Measurements from ENCODE around the gene NAT16.
A peak's percentile ranks its signal among the peaks of the same experiment; 100 is the strongest.

Gene NAT16

DNA sequence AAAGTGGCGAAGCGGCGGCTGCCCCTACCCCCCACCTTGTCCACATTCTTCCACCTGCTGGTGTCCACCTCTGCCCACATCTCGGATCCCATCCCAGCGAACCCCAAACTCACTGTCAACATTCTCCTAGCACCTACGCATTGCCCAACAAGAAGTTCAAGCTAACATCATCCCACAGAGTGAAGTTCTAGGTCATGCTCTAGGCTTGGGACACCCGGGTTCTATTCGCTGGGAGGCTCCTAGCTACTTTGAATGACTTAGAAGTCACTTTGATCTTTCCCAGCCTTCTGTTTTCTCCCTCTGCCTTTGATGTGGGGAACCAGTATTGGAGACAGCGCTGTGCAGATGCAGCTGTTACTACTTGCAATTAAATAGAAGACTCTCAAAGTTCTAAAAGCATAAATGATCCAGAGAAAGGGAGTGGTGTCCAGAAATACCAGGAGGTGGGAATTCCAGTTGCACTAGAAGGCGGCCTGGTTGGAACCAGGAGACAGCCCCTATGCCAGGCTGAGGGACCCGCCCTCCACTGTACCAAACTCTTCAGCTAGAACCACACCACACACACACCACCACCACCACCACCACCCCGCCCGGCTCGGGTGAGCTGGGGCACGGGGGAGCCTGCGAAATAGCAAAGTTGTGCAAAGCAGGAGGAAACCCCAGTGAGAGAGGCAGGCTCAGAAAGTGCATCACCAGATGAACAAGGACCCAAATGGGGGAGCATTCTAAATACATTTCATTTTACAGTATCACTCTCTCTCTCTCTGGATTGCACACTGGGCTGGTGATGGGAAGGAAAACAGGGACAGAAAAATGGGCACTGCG, 9.3 kb downstream of the NAT16 start:
- DNase-seq, result no peak

GRCh38 chr7:101169838-101170551, 10.1 kb downstream of the NAT16 start:
- peak; percentile 19 to 47 for DNase-seq

DNA sequence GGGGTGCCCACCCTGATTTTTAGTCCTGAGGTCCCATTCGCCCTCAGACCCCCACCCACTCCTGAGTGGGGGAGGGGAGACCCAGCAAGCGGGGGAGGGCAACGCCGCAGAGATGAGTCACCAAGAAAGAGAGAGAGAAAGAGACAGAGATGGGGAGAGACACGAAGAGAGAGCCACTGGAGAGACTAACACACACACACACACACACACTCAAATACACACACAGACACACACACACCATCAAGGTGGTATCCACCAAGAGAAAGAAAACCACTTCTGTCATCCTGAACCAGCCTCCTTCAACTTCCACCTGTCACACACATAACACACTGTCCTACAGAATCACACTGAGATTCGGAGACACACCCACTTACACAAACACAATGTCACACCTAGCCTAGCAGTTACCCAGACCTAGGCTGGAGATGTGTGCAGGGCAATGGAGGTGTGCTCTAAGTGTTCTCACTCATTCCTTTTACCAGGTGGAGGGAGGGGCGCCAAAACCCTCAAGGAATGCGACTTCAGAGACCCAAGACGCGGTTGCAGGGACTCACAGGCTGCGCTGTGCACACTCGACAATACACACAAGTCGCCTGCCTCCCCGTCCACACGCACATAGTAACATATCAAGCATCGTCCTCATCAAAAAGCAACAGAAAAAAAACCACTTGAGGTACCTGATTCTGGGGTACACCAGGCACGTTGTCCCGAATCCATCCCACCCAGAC, 10.8 kb downstream of the NAT16 start:
- no peak for DNase-seq

DNA sequence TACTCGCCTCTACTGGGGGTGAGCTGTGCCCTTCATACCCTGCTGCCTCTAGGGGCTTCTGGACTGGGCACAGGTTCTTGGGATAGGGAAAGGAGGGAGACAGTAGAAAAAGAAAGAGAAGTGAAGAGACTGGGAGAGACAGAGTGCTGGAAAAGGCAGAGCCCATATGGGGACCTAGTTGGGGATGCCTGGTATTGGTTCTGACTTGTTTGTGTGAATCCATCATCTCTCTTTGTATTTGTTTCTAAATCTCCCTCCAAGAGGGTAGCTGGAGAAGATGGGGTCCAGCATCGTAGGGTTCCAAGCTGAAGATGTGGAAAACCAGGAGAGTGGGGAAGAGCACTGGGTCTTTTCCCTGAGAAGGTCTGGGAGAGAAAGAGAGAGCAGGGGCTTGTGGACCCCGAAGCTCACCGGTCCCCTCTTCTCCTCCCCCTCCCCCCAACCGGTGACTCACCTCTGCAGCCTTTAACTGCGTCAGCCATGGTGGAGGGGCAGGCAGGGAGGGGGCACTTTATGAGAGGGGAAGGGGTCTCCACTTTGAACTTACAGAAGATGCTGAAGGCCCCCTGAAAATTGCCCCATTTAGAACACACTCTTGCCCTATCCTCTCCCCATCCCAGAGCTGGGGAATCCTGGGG, 11.6 kb downstream of the NAT16 start:
- no peak for DNase-seq

GRCh38 chr7:101167645-101168411, 12.3 kb downstream of the NAT16 start:
- no peak for DNase-seq

GRCh38 chr7:101166909-101167644, 13.0 kb downstream of the NAT16 start:
- no peak for DNase-seq

DNA sequence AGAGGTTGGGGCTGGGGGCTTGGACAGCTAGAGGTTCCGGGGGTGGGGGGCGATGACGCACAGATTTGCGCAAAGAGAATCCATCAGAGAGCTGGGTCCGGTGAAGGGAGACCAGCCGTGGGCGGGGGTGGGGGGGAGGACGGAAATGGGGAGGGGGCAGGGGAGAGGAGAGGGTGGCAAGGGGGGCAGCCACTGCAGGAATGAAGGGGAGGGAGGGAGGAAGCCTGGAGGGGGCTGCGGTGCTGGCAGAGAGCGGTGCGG, 13.5 kb downstream of the NAT16 start:
- no peak for DNase-seq

GRCh38 chr7:101165958-101166647, 14.0 kb downstream of the NAT16 start:
- no peak for DNase-seq

GRCh38 chr7:101165075-101165957, 14.8 kb downstream of the NAT16 start, which contains the start of gene VGF:
VGF (minus strand) TSS chr7:101165569; CDS start chr7:101164843, 726 bp downstream.
- DNase-seq, result peak; percentile 77 to 88

DNA sequence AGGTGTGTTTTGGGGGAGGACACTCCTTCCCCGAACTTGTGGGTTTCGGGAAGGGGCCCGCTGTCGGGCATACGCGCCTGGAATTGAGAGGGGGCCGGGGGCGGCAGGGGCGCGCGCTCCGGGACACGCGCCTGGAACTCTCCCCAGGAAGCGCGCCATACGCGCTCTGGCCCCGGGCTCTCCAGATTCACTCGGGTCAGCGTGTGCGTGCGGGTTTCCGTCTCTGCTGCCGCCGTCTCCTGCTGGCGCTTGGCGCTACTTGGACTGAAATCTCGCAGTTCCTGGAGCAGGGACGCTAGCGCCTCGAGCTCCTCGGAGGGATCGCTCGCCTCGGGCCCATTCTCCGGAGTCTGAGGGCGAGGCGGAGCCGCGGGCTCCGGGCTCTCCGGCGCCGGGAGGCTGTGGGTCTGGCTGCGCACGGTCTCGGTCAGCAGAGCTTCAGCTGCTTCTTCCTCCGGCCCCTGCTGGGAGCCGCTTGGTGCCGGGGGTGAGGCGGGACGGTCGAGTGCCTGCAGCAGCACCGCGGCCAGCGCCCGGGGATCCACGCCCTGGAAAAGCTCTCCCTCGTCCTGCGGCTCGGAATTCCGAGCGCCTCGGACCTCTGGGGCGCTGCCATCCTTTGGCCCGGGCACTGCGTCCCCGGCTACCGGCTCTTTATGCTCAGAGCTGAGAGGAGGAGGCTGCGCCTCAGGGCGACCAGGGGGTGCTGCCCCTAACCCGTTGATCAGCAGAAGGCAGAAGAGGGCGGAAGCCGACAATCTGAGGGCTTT, 15.8 kb downstream of the NAT16 start:
- DNase-seq, result no peak

GRCh38 chr7:101163279-101164070, 16.6 kb downstream of the NAT16 start:
- no peak for DNase-seq

GRCh38 chr7:101162551-101163278, 17.4 kb downstream of the NAT16 start:
- no peak for DNase-seq

DNA sequence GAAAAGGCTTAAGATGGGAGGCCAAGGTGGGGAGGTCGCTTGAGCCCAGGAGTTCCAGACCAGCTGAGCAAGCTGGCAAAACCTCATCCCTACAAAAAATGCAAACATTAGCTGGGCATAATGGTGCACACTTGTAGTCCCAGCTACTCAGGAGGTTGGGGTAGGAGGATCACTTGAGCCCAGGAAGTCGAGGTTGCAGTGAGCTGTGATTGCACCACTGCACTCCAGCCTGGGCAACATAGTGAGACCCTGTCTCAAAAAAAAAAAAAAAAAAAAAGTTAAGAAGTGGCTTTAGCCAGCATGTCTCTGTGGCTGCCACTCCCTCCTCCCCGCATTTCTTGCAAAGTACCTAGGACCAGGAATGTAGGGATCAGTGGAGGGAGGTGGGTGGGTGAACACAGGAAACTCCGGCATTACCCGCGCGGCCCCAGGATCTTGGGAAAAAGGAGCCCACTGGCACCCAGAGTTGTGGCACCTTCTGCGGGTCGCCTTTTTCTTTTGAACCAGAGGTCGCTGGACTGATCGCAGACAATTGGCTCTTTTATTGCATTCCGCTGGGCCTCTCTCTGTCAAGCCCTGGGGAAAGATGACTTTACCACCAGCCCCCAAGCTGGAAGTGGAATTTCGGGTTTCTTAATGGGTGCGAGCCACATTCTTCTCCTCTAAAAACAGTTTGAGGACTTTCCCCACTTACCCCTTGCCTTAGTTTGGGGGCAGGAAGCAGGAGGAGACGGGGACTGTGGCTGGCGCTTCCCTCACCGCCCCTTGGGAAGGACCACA, 18.2 kb downstream of the NAT16 start:
- no peak for DNase-seq

- no peak for DNase-seq
Measured at GRCh38 chr7:101160910-101161309, 19.2 kb downstream of the NAT16 start.

DNA sequence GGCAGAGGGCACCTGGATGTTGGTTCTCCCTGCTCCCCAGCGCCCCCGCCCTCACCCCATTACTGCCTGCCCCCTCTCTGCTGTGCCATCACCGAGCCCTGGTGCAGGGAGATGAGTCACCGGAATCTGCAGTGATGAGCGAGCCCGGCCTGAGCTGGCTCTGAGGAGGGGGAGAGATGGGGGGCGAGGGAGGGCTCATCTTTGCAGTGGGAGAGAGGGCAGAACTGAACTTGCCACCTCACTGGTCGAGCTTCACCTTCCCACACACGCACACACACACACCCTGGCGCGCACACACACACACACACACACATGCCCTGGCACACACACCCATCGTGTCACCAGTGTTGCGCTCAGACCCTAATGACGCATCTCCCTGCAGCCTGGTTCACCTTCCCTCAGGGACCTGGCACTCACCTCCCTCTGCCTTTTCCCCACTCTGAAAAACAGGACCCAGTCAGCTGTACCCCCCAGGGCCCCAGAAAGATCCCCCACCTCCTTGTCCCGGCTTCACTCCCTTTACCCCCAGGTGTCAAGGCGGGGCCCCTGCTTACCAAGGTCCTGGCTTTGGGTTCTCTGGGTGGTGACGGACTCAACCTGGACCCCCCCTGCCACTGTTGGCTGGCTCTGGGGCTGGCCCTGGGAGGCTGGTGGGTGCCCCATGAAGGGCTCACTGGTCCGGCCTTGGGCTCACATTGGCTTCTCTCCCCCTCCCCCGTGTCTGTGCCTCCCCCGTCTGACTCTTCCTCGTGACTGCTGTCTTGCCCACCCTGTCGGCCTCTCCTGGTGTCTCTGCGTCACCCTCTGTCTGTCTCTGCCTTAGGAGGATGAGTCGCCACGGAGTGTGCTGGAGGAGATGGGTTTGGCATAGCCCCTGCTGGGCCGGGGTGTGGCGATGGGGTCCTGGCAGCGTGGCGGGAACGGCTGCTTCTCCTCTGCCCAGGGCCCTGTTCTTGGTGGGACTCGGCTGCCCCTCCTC, 20.1 kb downstream of the NAT16 start:
- DNase-seq, result no peak

Data from hippocampal formation (tissue), 2 donors.